Endodermal cell (in vitro differentiated cells): ENCODE data around the gene PRR3. TPM values are rescaled to one million over a fixed set of nuclear protein-coding genes. Genes with fewer than 3 reads are reported as not detected.

Source experiments
- DNase-seq: peaks from one replicate; pipeline ENCODE4 v3.0.0-alpha.2; 2017
- H3K27ac ChIP-seq: 2 replicates; pipeline ENCODE4 v1.5.1; 2013; ENCODE audit warnings: mild to moderate bottlenecking, low read depth, low read length, moderate library complexity
- H3K27me3 ChIP-seq: 2 replicates; pipeline ENCODE4 v1.6.1; 2013; ENCODE audit warnings: mild to moderate bottlenecking, low read length, moderate library complexity; ENCODE audit not compliant: insufficient read depth, control insufficient read depth, poor library complexity, severe bottlenecking
- H3K36me3 ChIP-seq: 2 replicates; pipeline ENCODE4 v1.7.0; 2013; ENCODE audit warnings: mild to moderate bottlenecking, low read length, moderate library complexity; ENCODE audit not compliant: control insufficient read depth, insufficient read depth
- H3K4me1 ChIP-seq: one replicate; pipeline ENCODE4 v1.7.0; 2013; ENCODE audit warnings: low read length; ENCODE audit not compliant: control insufficient read depth, insufficient read depth
- H3K4me3 ChIP-seq: 2 replicates; pipeline ENCODE4 v1.5.1; 2013; ENCODE audit warnings: mild to moderate bottlenecking, low read length, moderate library complexity
- H3K9ac ChIP-seq: 2 replicates; pipeline ENCODE4 v1.6.1; 2013; ENCODE audit warnings: mild to moderate bottlenecking, low read length, moderate library complexity; ENCODE audit not compliant: poor library complexity, severe bottlenecking; ENCODE audit errors: extremely low read depth
- H3K9me3 ChIP-seq: 2 replicates; pipeline ENCODE4 v1.6.1; 2013; ENCODE audit warnings: mild to moderate bottlenecking, low read length, moderate library complexity; ENCODE audit not compliant: control insufficient read depth
- H3K27ac Mint-ChIP-seq: 2 replicates; pipeline ENCODE4 v1.8.0; 2020; ENCODE audit warnings: mixed read lengths
- H3K27me3 Mint-ChIP-seq: 2 replicates; pipeline ENCODE4 v1.8.0; 2021; ENCODE audit warnings: mild to moderate bottlenecking, mixed read lengths; ENCODE audit not compliant: insufficient read depth
- H3K36me3 Mint-ChIP-seq: 2 replicates; pipeline ENCODE4 v1.8.0; 2020; ENCODE audit warnings: low read depth, mixed read lengths
- H3K4me1 Mint-ChIP-seq: 2 replicates; pipeline ENCODE4 v1.8.0; 2020; ENCODE audit warnings: mixed read lengths
- H3K4me3 Mint-ChIP-seq: 2 replicates; pipeline ENCODE4 v1.8.0; 2020; ENCODE audit warnings: mild to moderate bottlenecking, moderate library complexity, mixed read lengths
- H3K9me3 Mint-ChIP-seq: 2 replicates; pipeline ENCODE4 v1.8.0; 2020; ENCODE audit warnings: mild to moderate bottlenecking, mixed read lengths
- WGBS, 2 experiments: methylation state at CpG; one replicate each; pipeline versions ENCODE4 v1.1.5 to v1.1.7; 2013; ENCODE audit warnings: missing lambda C conversion rate in 2 of 2, mixed read lengths in 1 of 2; ENCODE audit not compliant: insufficient coverage in 1 of 2, insufficient read length in 1 of 2; 5-methylcytosine and 5-hydroxymethylcytosine counted together
- total RNA-seq, 2 donors: library from RNA; stranded (reverse); fragmentation: NEBNext Ultra II Directional in 1 of 2; extraction: Animal tissue kit (Norgen Biotek cat#: 25700) in 1 of 2; gene quantifications; 2 replicates in 1 of 2; 3 replicates in 1 of 2; pipeline ENCODE4 v1.2.1, GENCODE V29; 2021
- TF ChIP-seq, protein P1 (sequence below): fragments of 200-600 bp; sonication (generic); conservative IDR thresholded peaks from 2 replicates; pipeline ENCODE4 v1.5.0; 2021; ENCODE audit warnings: antibody characterized with exemption, mild to moderate bottlenecking

Gene PRR3
- total RNA-seq, 2 donors from 2014 or later: 10.9 to 12.0 TPM

DNA sequence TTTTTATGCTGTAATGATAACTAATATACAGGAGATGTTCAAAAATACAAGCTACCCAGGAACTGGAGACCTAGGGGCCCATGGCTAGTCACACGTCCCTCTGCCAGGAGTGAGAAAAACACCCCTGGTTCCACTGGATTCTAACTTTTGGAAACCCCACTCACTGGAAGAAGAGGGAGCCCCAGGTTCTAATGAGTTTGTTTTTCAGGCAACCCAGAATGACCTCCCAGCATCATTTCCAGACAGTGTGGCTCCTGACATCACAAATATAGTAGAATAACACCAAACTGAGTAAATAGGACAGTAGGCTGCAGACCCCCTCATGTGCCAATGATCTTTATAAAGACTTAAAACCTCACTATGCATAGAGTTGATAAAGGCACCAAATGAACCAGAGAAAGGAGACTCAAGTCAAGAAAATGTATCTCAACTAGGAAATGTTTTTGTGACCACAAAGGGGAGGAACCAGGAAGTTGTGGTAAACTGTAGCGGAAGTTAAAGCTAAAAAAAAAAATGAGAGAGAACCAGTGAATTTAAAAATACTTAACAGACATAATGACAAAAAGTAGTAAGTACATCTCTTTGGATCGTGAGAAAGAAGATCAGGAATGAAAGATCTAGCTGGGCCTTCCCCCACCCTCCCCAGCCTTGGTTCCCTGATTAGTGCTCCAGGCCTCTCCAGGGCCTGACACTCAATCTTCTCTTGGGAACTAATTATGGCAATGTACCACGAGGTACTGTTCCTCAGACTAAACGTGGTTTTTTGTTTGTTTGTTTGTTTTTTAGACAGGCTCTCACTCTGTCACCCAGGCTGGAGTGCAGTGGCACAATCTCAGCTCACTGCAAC is 48.0 kb upstream of the PRR3 start:
- peak; percentile 12 for DNase-seq
- no peaks in the 10 kb centered on the region for H3K36me3 Mint-ChIP-seq
- Histone ChIP-seq H3K27ac (no peak overlapping the region), H3K27me3 (no peaks in the 10 kb centered on the region), H3K9me3 (no peaks in the 10 kb centered on the region), H3K36me3 (no peaks in the 10 kb centered on the region), H3K4me1 (no peaks in the 10 kb centered on the region), H3K4me3 (no peak overlapping the region), H3K9ac (no peak overlapping the region)
- no peaks in the 10 kb centered on the region for H3K4me1 Mint-ChIP-seq
- TF ChIP-seq, protein P1, sequence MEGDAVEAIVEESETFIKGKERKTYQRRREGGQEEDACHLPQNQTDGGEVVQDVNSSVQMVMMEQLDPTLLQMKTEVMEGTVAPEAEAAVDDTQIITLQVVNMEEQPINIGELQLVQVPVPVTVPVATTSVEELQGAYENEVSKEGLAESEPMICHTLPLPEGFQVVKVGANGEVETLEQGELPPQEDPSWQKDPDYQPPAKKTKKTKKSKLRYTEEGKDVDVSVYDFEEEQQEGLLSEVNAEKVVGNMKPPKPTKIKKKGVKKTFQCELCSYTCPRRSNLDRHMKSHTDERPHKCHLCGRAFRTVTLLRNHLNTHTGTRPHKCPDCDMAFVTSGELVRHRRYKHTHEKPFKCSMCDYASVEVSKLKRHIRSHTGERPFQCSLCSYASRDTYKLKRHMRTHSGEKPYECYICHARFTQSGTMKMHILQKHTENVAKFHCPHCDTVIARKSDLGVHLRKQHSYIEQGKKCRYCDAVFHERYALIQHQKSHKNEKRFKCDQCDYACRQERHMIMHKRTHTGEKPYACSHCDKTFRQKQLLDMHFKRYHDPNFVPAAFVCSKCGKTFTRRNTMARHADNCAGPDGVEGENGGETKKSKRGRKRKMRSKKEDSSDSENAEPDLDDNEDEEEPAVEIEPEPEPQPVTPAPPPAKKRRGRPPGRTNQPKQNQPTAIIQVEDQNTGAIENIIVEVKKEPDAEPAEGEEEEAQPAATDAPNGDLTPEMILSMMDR: no peak
- no peak overlapping the region for H3K4me3 Mint-ChIP-seq
- no peaks in the 10 kb centered on the region for H3K27me3 Mint-ChIP-seq
- H3K27ac Mint-ChIP-seq: no peak overlapping the region
- WGBS, 2 experiments: 75 to 93% methylated on average over 3 to 5 of the region's 5 CpGs
- no peaks in the 10 kb centered on the region for H3K9me3 Mint-ChIP-seq

DNA sequence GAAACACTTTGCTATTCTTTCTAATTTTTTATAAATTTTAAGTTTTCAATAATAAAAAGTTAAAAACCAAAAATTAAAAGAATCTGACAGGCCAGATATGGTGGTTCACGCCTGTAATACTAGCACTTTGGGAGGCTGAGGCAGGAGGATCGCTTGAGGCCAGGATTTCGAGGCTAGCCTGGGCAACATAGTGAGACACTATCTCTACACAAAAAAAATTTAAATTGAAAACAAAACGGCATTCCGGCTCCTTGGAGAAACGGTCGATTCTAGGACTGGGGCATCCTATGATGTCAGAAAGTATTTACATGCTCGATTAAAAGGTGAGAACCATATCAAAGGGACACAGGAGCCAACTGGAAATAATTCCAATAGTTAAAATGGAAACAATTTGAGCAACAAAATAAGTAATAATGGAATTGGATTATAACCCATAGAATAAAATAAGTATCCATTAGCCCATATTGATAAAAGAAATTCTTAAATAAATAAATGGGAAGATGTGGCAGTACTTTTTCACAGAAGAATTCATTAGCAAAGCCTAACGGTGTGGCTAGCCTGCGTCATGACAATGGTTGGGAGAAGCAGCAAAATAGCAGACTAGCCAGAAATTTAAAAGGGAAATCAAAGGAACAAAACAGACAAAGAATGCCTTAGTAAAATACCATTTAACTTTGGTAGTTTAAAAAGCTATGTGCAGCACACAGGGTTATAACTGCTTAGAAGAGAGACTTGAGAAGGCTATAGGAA is 46.5 kb upstream of the PRR3 start:
- H3K27me3 ChIP-seq: no peaks in the 10 kb centered on the region
- Mint-ChIP-seq H3K9me3 (no peaks in the 10 kb centered on the region), H3K4me3 (no peak overlapping the region), H3K36me3 (no peaks in the 10 kb centered on the region), H3K27me3 (no peaks in the 10 kb centered on the region), H3K27ac (no peak overlapping the region), H3K4me1 (peaks cover 8% of the 10 kb centered on the region)
- TF ChIP-seq, protein P1: no peak
- DNase-seq: peak; percentile 7
- no peak overlapping the region for H3K9ac ChIP-seq
- no peak overlapping the region for H3K4me3 ChIP-seq
- 88 to 91% methylated on average over 8 to 10 of the region's 10 CpGs for WGBS, 2 experiments
- H3K36me3 ChIP-seq: no peaks in the 10 kb centered on the region
- H3K4me1 ChIP-seq: no peaks in the 10 kb centered on the region
- no peaks in the 10 kb centered on the region for H3K9me3 ChIP-seq
- H3K27ac ChIP-seq: no peak overlapping the region

DNA sequence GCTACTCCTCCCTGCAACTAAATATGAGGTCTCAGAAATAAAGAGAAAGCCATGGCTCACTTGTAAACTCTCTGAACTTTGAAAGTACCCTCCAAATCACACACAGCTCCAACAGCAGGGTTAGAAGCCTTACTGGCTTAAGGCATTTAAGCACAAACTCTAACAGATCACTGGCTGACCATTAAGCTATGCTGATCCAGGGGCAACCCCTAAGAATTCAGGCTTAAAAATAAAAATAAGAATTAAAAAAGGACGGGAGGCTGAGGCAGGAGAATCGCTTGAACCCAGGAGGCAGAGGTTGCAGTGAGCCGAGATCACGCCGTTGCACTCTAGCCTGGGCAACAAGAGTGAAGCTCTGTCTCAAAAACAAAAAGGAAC is 45.9 kb upstream of the PRR3 start:
- Histone ChIP-seq H3K4me3 (no peak overlapping the region), H3K9me3 (no peaks in the 10 kb centered on the region), H3K4me1 (no peaks in the 10 kb centered on the region), H3K27ac (no peak overlapping the region), H3K9ac (no peak overlapping the region), H3K36me3 (no peaks in the 10 kb centered on the region), H3K27me3 (no peaks in the 10 kb centered on the region)
- no peaks in the 10 kb centered on the region for H3K36me3 Mint-ChIP-seq
- no peaks in the 10 kb centered on the region for H3K9me3 Mint-ChIP-seq
- H3K4me1 Mint-ChIP-seq: peaks cover 8% of the 10 kb centered on the region
- H3K4me3 Mint-ChIP-seq: no peak overlapping the region
- 64 to 79% methylated on average over 5 of the region's 5 CpGs for WGBS, 2 experiments
- no peaks in the 10 kb centered on the region for H3K27me3 Mint-ChIP-seq
- peak; percentile 17 for DNase-seq
- no peak overlapping the region for H3K27ac Mint-ChIP-seq
- TF ChIP-seq, protein P1: no peak
